A549 treated with CpdA at 1 μM for 4 hours (cell line): ENCODE data around the gene ERG28. TPM values are rescaled to one million over a fixed set of nuclear protein-coding genes. Genes with fewer than 3 reads are reported as not detected.

ENCODE experiments used
- total RNA-seq: library from RNA; stranded (reverse); fragments of 200-300 nt; extraction: Qiagen RNA extraction; gene quantifications from 5 replicates; pipeline ENCODE4 v1.2.3, GENCODE V29; 2022; ENCODE audit warnings: low read depth

The ERG28 gene
- 12.3 to 16.3 TPM (median 15.1 TPM) in 5 replicates for total RNA-seq

GRCh38 chr14:75660630-75661498, at the start of gene ERG28, which contains the start of gene TTLL5:
Gene ERG28 (minus strand): TSS chr14:75660876. CDS start chr14:75657502, 3,374 bp downstream.
Gene TTLL5 (plus strand): TSS chr14:75661246. CDS start chr14:75663150, 1,904 bp downstream.

Other genes with a start within 250 kb of the ERG28 start
- gene JDP2, start 232.9 kb downstream of the ERG28 start, total RNA-seq = 15.7 to 25.3 TPM (median 22.0 TPM) in 5 replicates
- gene BATF, start 138.4 kb downstream of the ERG28 start, total RNA-seq = not detected in 5 replicates
- gene FLVCR2, start 82.3 kb downstream of the ERG28 start, total RNA-seq = 2.1 to 3.5 TPM (median 2.3 TPM) in 5 replicates
- gene TTLL5, start 370 bp upstream of the ERG28 start, total RNA-seq = 10.3 to 14.3 TPM (median 14.0 TPM) in 5 replicates